ENCODE results near the gene KAT2A.

KAT2A gene

GRCh38 chr17:42114118-42114517, 7.0 kb downstream of the KAT2A start:
- H3K4me1 Mint-ChIP-seq: peaks cover 63% of the 10 kb centered on the region
- CTCF ChIA-PET: interaction anchor here (1.0 to 13.0 kb wide), 7 partner anchors 13 to 151 kb away, joined by 3 to 222 read pairs (median 4); partner anchors contain the start of genes DNAJC7 and NKIRAS2
- no peaks in the 10 kb centered on the region for H3K27me3 Mint-ChIP-seq
- no peak overlapping the region for H3K4me3 Mint-ChIP-seq
- no peaks in the 10 kb centered on the region for H3K9me3 Mint-ChIP-seq
- peak overlapping the region; percentile 76 for H3K27ac Mint-ChIP-seq
- peaks cover 31% of the 10 kb centered on the region for H3K36me3 Mint-ChIP-seq
- no peak for DNase-seq

GRCh38 chr17:42113293-42114069, 7.7 kb downstream of the KAT2A start:
- DNase-seq: no peak
- CTCF ChIA-PET: interaction anchor here (1.1 to 13.0 kb wide), 5 partner anchors 23 to 150 kb away, joined by 3 to 222 read pairs (median 4); partner anchors contain the start of genes DNAJC7 and NKIRAS2
- Mint-ChIP-seq H3K9me3 (no peaks in the 10 kb centered on the region), H3K4me1 (peaks cover 62% of the 10 kb centered on the region), H3K36me3 (peaks cover 28% of the 10 kb centered on the region), H3K27ac (peak overlapping the region; percentile 95), H3K4me3 (no peak overlapping the region), H3K27me3 (no peaks in the 10 kb centered on the region)

DNA sequence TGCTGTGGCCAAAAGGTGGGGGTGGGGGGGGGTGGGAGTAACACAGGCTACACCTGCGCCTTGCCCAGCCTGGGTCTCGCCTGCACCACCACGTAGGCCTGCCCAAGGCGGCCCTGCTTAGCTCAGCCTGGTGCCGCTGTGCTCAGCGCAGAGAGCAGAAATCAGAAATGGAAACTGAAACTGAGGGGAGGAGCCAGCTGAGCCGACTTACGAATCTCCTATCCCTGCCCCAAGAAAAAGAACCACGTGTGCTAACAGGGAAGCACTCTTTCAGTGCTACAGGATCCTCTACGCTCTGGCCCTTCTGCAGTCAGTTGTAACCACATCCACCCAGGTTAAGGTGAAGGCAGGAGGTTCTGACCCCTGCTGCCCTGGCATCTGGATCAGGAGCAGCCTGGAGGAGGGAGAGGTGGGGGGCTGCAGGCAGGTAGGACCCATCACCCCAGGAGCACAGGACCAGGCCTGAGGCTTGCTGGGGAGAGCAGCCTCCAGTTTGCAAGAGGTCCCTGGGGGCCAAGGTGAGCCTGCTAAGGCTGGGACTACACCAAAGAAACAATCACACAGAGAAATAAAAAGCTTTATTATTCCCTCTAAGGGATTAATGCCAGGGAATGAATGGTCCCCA, 8.5 kb downstream of the KAT2A start, which contains the start of gene DHX58:
DHX58 (minus strand) TSS at position 163 of the 625 bp plus-strand sequence. CDS start 822 bp downstream, outside the sequence.
- Mint-ChIP-seq H3K9me3 (no peaks in the 10 kb centered on the region), H3K36me3 (peaks cover 30% of the 10 kb centered on the region), H3K27me3 (no peaks in the 10 kb centered on the region), H3K4me3 (peak within 1 kb of the TSS; percentile 90), H3K4me1 (peaks cover 66% of the 10 kb centered on the region), H3K27ac (peak within 1 kb of the TSS; percentile 95)
- CTCF ChIA-PET: interaction anchor here (1.1 to 13.0 kb wide), 8 partner anchors 8 to 149 kb away, joined by 3 to 222 read pairs (median 4); partner anchors contain the start of genes DNAJC7, KAT2A and NKIRAS2
- peak; percentile 92 for DNase-seq

GRCh38 chr17:42111871-42112551, 9.2 kb downstream of the KAT2A start:
- Mint-ChIP-seq H3K27ac (peak overlapping the region; percentile 95), H3K36me3 (peaks cover 27% of the 10 kb centered on the region), H3K4me1 (peaks cover 68% of the 10 kb centered on the region), H3K4me3 (peak overlapping the region; percentile 90), H3K9me3 (no peaks in the 10 kb centered on the region), H3K27me3 (no peaks in the 10 kb centered on the region)
- DNase-seq: peak; percentile 45
- CTCF ChIA-PET: interaction anchor here (1.1 to 13.0 kb wide), 8 partner anchors 7 to 149 kb away, joined by 3 to 222 read pairs (median 4); partner anchors contain the start of genes DNAJC7, KAT2A and NKIRAS2

- DNase-seq: no peak
- H3K9me3 Mint-ChIP-seq: no peaks in the 10 kb centered on the region
- CTCF ChIA-PET: interaction anchor here (1.1 to 13.0 kb wide), 7 partner anchors 8 to 178 kb away, joined by 3 to 222 read pairs (median 3); partner anchors contain the start of genes DNAJC7, KAT2A and NKIRAS2
- H3K27me3 Mint-ChIP-seq: no peaks in the 10 kb centered on the region
- peak overlapping the region; percentile 95 for H3K27ac Mint-ChIP-seq
- H3K36me3 Mint-ChIP-seq: peaks cover 26% of the 10 kb centered on the region
- H3K4me3 Mint-ChIP-seq: peak overlapping the region; percentile 90
- peaks cover 67% of the 10 kb centered on the region for H3K4me1 Mint-ChIP-seq
Observed at GRCh38 chr17:42111265-42111636, 9.9 kb downstream of the KAT2A start.

- Mint-ChIP-seq H3K4me3 (peak overlapping the region; percentile 25), H3K36me3 (peaks cover 24% of the 10 kb centered on the region), H3K4me1 (peaks cover 64% of the 10 kb centered on the region)
Observed at GRCh38 chr17:42110301-42111264, 10.6 kb downstream of the KAT2A start.

GRCh38 chr17:42109086-42109485, 12.1 kb downstream of the KAT2A start:
- peaks cover 58% of the 10 kb centered on the region for H3K4me1 Mint-ChIP-seq
- no peak overlapping the region for H3K4me3 Mint-ChIP-seq
- peaks cover 19% of the 10 kb centered on the region for H3K36me3 Mint-ChIP-seq
- H3K9me3 Mint-ChIP-seq: no peaks in the 10 kb centered on the region
- H3K27ac Mint-ChIP-seq: no peak overlapping the region
- H3K27me3 Mint-ChIP-seq: no peaks in the 10 kb centered on the region
- no peak for DNase-seq
- CTCF ChIA-PET: interaction anchor here (0.8 to 13.0 kb wide), 5 partner anchors 9 to 146 kb away, joined by 3 to 222 read pairs (median 5); partner anchors contain the start of genes DNAJC7 and NKIRAS2

More at GRCh38 chr17:42110301-42111264, 10.6 kb downstream of the KAT2A start:
- no peaks in the 10 kb centered on the region for H3K9me3 Mint-ChIP-seq
- H3K27ac Mint-ChIP-seq: peak overlapping the region; percentile 95
- CTCF ChIA-PET: interaction anchor here (1.1 to 13.0 kb wide), 6 partner anchors 9 to 178 kb away, joined by 3 to 222 read pairs (median 3); partner anchors contain the start of genes DNAJC7 and NKIRAS2
- DNase-seq: peak; percentile 34
- H3K27me3 Mint-ChIP-seq: no peaks in the 10 kb centered on the region

DNA sequence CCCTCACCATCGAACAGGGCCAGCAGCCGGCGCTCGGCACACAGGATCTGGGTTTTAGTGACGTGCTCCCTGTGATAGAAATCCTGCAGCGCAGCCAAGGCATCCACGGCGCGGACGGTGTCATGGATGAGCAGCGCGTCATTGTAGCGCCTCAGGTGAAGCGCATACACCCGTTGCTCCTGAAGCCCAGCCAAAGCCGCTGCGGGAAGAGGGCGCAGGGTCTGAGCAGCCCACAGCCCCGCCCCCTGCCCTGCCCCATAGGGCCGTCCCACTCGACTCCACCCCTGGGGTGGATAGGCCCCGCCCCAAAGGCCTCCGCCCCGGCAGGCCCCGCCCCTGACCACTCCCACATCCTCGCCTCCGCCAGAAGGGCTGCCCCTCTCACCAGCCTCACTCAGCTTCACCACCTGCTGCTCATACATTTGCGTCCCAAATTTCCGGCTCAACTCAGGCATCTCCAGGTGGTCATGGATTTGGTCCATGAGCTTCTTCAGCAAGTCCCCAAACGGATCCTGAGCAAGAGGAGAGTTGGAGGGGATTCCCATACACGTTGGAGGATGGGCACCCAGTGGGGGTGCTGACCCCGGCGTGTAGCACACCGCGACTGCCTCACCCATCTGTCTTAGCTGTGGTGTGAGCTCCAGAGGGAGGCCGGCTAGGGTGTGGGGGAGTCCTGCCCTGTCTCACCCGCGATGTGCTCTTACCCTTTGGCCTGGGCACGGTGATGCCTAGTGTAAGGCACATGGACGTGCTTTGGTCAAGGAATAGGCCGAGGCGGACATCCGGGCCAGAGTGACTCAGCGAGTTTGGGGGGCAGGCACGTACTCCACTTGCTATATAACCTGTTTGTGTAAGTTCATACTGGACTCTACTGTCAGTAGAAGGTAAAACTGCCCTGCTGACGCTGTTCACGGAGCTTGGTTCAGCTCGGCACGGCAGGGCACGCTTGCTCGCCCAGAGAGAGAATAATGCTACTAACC, 13.3 kb downstream of the KAT2A start:
- peaks cover 54% of the 10 kb centered on the region for H3K4me1 Mint-ChIP-seq
- H3K9me3 Mint-ChIP-seq: no peaks in the 10 kb centered on the region
- CTCF ChIA-PET: interaction anchor here (0.8 to 10.1 kb wide), 5 partner anchors 11 to 145 kb away, joined by 3 to 58 read pairs (median 5); no protein-coding TSS in a partner anchor
- H3K27me3 Mint-ChIP-seq: no peaks in the 10 kb centered on the region
- peak overlapping the region; percentile 26 for H3K4me3 Mint-ChIP-seq
- peaks cover 18% of the 10 kb centered on the region for H3K36me3 Mint-ChIP-seq
- peak overlapping the region; percentile 49 for H3K27ac Mint-ChIP-seq
- peak; percentile 95 for DNase-seq

- no peaks in the 10 kb centered on the region for H3K9me3 Mint-ChIP-seq
- DNase-seq: no peak
- H3K4me1 Mint-ChIP-seq: peaks cover 48% of the 10 kb centered on the region
- H3K4me3 Mint-ChIP-seq: peak overlapping the region; percentile 26
- no peak overlapping the region for H3K27ac Mint-ChIP-seq
- H3K27me3 Mint-ChIP-seq: no peaks in the 10 kb centered on the region
- peaks cover 18% of the 10 kb centered on the region for H3K36me3 Mint-ChIP-seq
- CTCF ChIA-PET: interaction anchor here (1.1 to 10.1 kb wide), 4 partner anchors 9 to 144 kb away, joined by 4 to 58 read pairs (median 6); no protein-coding TSS in a partner anchor
Observed at GRCh38 chr17:42107124-42107523, 14.0 kb downstream of the KAT2A start.

GRCh38 chr17:42106009-42106408, 15.2 kb downstream of the KAT2A start:
- H3K27ac Mint-ChIP-seq: no peak overlapping the region
- H3K4me3 Mint-ChIP-seq: no peak overlapping the region
- no peaks in the 10 kb centered on the region for H3K27me3 Mint-ChIP-seq
- no peak for DNase-seq
- H3K36me3 Mint-ChIP-seq: peaks cover 18% of the 10 kb centered on the region
- H3K4me1 Mint-ChIP-seq: peaks cover 37% of the 10 kb centered on the region
- no peaks in the 10 kb centered on the region for H3K9me3 Mint-ChIP-seq
- CTCF ChIA-PET: interaction anchor here (0.8 to 10.1 kb wide), 2 partner anchors 39 to 300 kb away, joined by 4 to 58 read pairs; no protein-coding TSS in a partner anchor

GRCh38 chr17:42104264-42104663, 16.9 kb downstream of the KAT2A start:
- DNase-seq: no peak
- peaks cover 25% of the 10 kb centered on the region for H3K4me1 Mint-ChIP-seq
- peaks cover 10% of the 10 kb centered on the region for H3K36me3 Mint-ChIP-seq
- CTCF ChIA-PET: interaction anchor here (0.6 to 10.1 kb wide), 5 partner anchors 37 to 439 kb away, joined by 3 to 58 read pairs (median 4); partner anchors contain the start of gene NKIRAS2
- H3K9me3 Mint-ChIP-seq: no peaks in the 10 kb centered on the region
- H3K27ac Mint-ChIP-seq: no peak overlapping the region
- H3K4me3 Mint-ChIP-seq: no peak overlapping the region
- peaks cover 3% of the 10 kb centered on the region for H3K27me3 Mint-ChIP-seq
